Vagina (tissue), 2 donors: Measurements from ENCODE around the gene PTPRK. TPM values are rescaled to one million over a fixed set of nuclear protein-coding genes. Genes with fewer than 3 reads are reported as not detected.

Experiments
- DNase-seq, 2 donors: peaks; one replicate each; pipeline ENCODE4 v3.0.0-alpha.2; 2017; ENCODE audit errors: extremely low spot score in 2 of 2
- H3K27ac ChIP-seq: fragments of 200-600 bp; sonication (generic); one replicate; pipeline ENCODE4 v1.5.1; 2019
- H3K27me3 ChIP-seq: fragments of 200-600 bp; sonication (generic); one replicate; pipeline ENCODE4 v1.5.1; 2019
- H3K36me3 ChIP-seq, 2 donors: fragments of 200-600 bp; sonication (generic); one replicate each; pipeline ENCODE4 v1.5.1; 2017 to 2019
- H3K4me1 ChIP-seq: fragments of 200-600 bp; sonication (generic); one replicate; pipeline ENCODE4 v1.5.1; 2019
- H3K4me3 ChIP-seq, 2 donors: fragments of 200-600 bp; sonication (generic); 1 replicate in 1 of 2; 2 replicates in 1 of 2; pipeline ENCODE4 v1.5.1; 2016 to 2019
- H3K9me3 ChIP-seq: fragments of 200-600 bp; sonication (generic); one replicate; pipeline ENCODE4 v1.5.1; 2019
- CTCF ChIP-seq, 3 experiments: fragments of 450-650 bp in 2 of 3; fragments of 200-600 bp in 1 of 3; sonication (generic) in 1 of 3; IDR thresholded peaks; one replicate each; pipeline ENCODE4 v1.5.1; 2017 to 2019; ENCODE audit warnings: antibody characterized with exemption in 3 of 3, mild to moderate bottlenecking in 2 of 3, moderate library complexity in 2 of 3
- POLR2A ChIP-seq, 2 donors: fragments of 450-650 bp; IDR thresholded peaks; one replicate each; pipeline ENCODE4 v1.6.1; 2017; ENCODE audit warnings: antibody characterized with exemption in 2 of 2, mild to moderate bottlenecking in 2 of 2, moderate library complexity in 2 of 2
- POLR2AphosphoS5 ChIP-seq, 2 donors: sonication (generic); formaldehyde crosslinking; IDR thresholded peaks; one replicate each; pipeline ENCODE4 v1.9.0; 2017; ENCODE audit warnings: antibody characterized with exemption in 2 of 2, mild to moderate bottlenecking in 2 of 2, low read depth in 1 of 2; ENCODE audit not compliant: insufficient read depth in 1 of 2
- intact Hi-C: fragments of 100-400 bp; cut with DNase I; formaldehyde crosslinking; loops from one replicate; pipeline ENCODE4 v1.15.1; 2023
- total RNA-seq: library from RNA; depleted of rRNA; stranded (reverse); fragments of >200 nt; gene quantifications from one replicate; pipeline ENCODE4 v1.2.3, GENCODE V29; 2016

The PTPRK gene
- total RNA-seq, 1 donor from 2014 or later, result 82.5 TPM

DNA sequence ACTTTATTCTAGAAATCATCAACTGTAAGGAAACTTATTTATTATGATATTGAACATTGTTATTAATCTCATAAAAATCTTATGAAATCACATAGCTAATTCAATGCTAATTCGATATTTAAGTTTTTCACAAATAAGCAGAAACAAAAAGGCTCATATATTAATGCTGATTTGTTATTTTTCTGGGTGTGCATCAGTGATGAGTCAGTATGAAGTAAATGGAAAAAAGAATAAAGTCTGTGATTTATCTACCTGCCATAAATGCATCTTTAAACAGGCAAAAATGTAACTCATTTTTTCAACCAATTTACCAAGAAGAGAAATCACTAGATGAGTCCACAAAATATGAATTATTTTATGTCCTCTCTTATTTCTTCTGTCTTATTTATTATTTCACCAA, 253.5 kb downstream of the PTPRK start:
- Histone ChIP-seq H3K36me3 (no peaks in the 10 kb centered on the region), H3K9me3 (no peaks in the 10 kb centered on the region), H3K4me3 (no peak overlapping the region), H3K4me1 (peaks cover 9% of the 10 kb centered on the region), H3K27me3 (no peaks in the 10 kb centered on the region), H3K27ac (no peak overlapping the region)
- intact Hi-C loops, result no loop called here
- no peak for DNase-seq
- TF ChIP-seq CTCF (IDR thresholded peaks at IDR 0.05) (no peak), POLR2A (IDR thresholded peaks at IDR 0.05) (no peak), POLR2AphosphoS5 (IDR thresholded peaks at IDR 0.05; ENCODE audit: insufficient read depth in 1 of 2, low read depth in 1 of 2) (no peak)

DNA sequence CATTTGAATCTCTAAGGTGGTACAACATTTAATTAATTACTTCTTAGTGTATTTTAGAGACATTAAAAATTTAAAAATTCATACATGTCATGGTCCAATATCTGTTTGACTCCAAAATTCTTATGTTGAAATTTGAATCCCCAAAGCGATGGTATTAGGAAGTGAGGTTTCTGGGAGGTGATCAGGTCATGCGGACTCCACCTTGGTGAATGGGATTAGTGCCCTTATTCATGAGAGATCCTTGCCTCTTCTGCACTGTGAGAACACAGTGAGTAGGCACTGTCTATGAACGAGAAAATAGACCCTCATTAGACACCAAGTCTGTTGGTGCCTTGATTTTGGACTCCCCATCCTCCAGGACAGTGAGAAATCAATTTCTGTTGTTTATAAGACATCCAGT, 254.7 kb downstream of the PTPRK start:
- intact Hi-C loops, result no loop called here
- no peaks in the 10 kb centered on the region for H3K9me3 ChIP-seq

GRCh38 chr6:128259730-128260685, 260.4 kb downstream of the PTPRK start:
- TF ChIP-seq POLR2A (IDR thresholded peaks at IDR 0.05), result no peak
- no peak for TF ChIP-seq POLR2AphosphoS5 (IDR thresholded peaks at IDR 0.05; ENCODE audit: insufficient read depth in 1 of 2, low read depth in 1 of 2)
- TF ChIP-seq CTCF (IDR thresholded peaks at IDR 0.05), result no peak
- DNase-seq, result no peak
- no peak overlapping the region for H3K4me3 ChIP-seq
- H3K4me1 ChIP-seq, result no peaks in the 10 kb centered on the region
- no peak overlapping the region for H3K27ac ChIP-seq
- no peaks in the 10 kb centered on the region for H3K36me3 ChIP-seq
- no peaks in the 10 kb centered on the region for H3K27me3 ChIP-seq
- H3K9me3 ChIP-seq, result no peaks in the 10 kb centered on the region
- intact Hi-C loops, result no loop called here

More for the DNA sequence above, 254.7 kb downstream of the PTPRK start:
- no peak overlapping the region for H3K27ac ChIP-seq
- TF ChIP-seq POLR2AphosphoS5 (IDR thresholded peaks at IDR 0.05; ENCODE audit: insufficient read depth in 1 of 2, low read depth in 1 of 2) (no peak), CTCF (IDR thresholded peaks at IDR 0.05) (no peak), POLR2A (IDR thresholded peaks at IDR 0.05) (no peak)
- H3K27me3 ChIP-seq, result no peaks in the 10 kb centered on the region
- H3K4me3 ChIP-seq, result no peak overlapping the region
- no peak for DNase-seq
- H3K4me1 ChIP-seq, result no peaks in the 10 kb centered on the region
- H3K36me3 ChIP-seq, result no peaks in the 10 kb centered on the region

DNA sequence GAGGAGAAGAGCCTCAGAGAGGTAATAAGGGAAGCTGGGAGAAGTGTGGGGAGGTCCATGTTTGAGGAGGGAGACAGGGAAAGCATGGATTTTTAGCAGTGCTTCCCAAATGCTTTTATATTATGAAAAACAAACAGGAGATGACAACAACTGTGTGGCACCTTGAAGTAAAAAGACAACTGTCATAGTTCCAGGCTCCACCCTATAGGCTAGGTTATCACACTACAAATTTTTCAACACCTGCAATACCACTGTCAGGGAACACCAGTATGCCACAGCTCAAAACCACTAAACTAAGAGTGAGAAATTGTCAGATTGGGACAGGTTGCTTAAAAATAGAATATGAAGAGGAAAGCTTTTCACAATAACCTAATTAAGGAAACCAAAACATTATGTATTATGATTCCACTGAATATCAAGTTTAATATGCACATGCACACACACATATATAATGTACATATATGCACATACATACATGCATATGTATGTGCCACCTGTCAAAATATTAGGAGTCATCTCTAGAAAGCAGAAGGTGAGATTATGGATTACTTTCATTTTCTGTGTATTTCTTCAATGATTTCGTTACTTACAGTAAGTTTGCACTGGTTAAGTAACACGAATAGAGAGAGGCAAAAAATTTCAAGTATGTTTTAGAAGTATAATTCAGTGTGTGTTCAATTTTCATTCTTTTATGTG, 261.2 kb downstream of the PTPRK start:
- no peaks in the 10 kb centered on the region for H3K36me3 ChIP-seq
- H3K4me1 ChIP-seq, result no peaks in the 10 kb centered on the region
- TF ChIP-seq POLR2AphosphoS5 (IDR thresholded peaks at IDR 0.05; ENCODE audit: insufficient read depth in 1 of 2, low read depth in 1 of 2) (no peak), POLR2A (IDR thresholded peaks at IDR 0.05) (no peak), CTCF (IDR thresholded peaks at IDR 0.05) (no peak)
- no peak overlapping the region for H3K4me3 ChIP-seq
- no peaks in the 10 kb centered on the region for H3K9me3 ChIP-seq
- intact Hi-C loops, result no loop called here
- H3K27me3 ChIP-seq, result no peaks in the 10 kb centered on the region
- H3K27ac ChIP-seq, result no peak overlapping the region
- no peak for DNase-seq
